ENCODE data around the gene EPB41L4B. TPM values are rescaled to one million over a fixed set of nuclear protein-coding genes. Genes with fewer than 3 reads are reported as not detected.

The EPB41L4B gene
- total and polyA plus RNA-seq, 2 of the 13 experiments (the other 11 are each of a cell fraction or from before 2014, with no cell fraction given) = 17.6 to 22.1 TPM

- intact Hi-C loops (cut with micrococcal nuclease; ENCODE audit: unreplicated experiment) = no loop called here
- FAIRE-seq = no peak
- POLR2A ChIA-PET = no interaction called here
These were observed 179.5 kb downstream of the EPB41L4B start for GRCh38 chr9:109141375-109141774.

DNA sequence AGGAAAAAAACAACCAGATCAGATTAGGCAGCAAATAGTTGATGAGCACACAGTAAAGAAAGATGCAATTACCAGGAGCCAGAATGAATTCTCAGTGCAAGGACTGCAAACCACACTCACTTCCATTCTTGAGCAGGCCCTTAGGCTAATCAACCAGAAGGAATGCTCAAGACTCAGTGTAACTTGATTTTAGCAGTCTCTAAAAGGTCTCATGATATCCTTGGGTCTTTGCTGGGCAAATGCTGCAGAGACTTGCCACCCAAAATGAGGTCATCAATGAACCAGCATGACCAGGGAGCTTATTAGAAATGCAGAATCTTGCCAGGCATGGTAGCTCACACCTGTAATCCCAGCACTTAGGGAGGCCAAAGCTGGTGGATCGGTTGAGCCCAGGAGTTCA lies 181.0 kb downstream of the EPB41L4B start:
- Histone ChIP-seq H3K4me1 (ENCODE audit: insufficient read depth, low read length) (peaks cover 15% of the 10 kb centered on the region), H3K4me2 (ENCODE audit: low read depth, low read length) (no peak overlapping the region), H3K9ac (ENCODE audit: insufficient read depth, low read depth, low read length) (no peak overlapping the region), H3K79me2 (ENCODE audit: insufficient read depth, low read length) (no peaks in the 10 kb centered on the region), H3K9me3 (ENCODE audit: low read length) (no peaks in the 10 kb centered on the region), H2AFZ (ENCODE audit: low read length) (no peak overlapping the region), H3K36me3 (replicated peaks in 1 of 2; ENCODE audit: control insufficient read depth in 1 of 2, insufficient read depth in 2 of 2, low read length in 2 of 2) (no peaks in the 10 kb centered on the region), H3K4me3 (replicated peaks in 1 of 3; ENCODE audit: insufficient read depth in 1 of 3, low read depth in 2 of 3, low read length in 3 of 3) (no peak overlapping the region), H4K20me1 (ENCODE audit: insufficient read depth, low read length) (no peaks in the 10 kb centered on the region), H3K27ac (ENCODE audit: extremely low read length, insufficient read depth, low read length) (no peak overlapping the region), H3K27me3 (ENCODE audit: control insufficient read depth in 1 of 2, insufficient read depth in 2 of 2, low read length in 2 of 2) (no peaks in the 10 kb centered on the region)
- in situ Hi-C loops (cut with HindIII; ENCODE audit: extremely low pct_ligation_motif_present, low pct_unique_long_range_greater_than_20kb) = loop anchor here (10.0 kb wide), 1 partner anchor 55 kb away; no protein-coding TSS in a partner anchor
- no peak for ATAC-seq
- no peak for DNase-seq (ENCODE audit: low spot score)
- CTCF ChIA-PET (ENCODE audit: low intra/inter-chr PET ratio, low total read pairs) = no interaction called here
- POLR2A ChIA-PET = no interaction called here
- no TSS peak for BruUV-seq (replicated peaks)
- intact Hi-C loops (cut with micrococcal nuclease; ENCODE audit: unreplicated experiment) = no loop called here
- 57% methylated on average over 1 of the region's 1 CpG for WGBS (ENCODE audit: low lambda C conversion rate)
- no peak for FAIRE-seq
- TF ChIP-seq EP300 (IDR thresholded peaks at IDR 0.05; ENCODE audit: low read depth in 2 of 2, low read length in 2 of 2) (no peak), EP300 (CRISPR knock-in tag; IDR thresholded peaks at IDR 0.05; ENCODE audit: borderline replicate concordance) (no peak), ZNF138 (CRISPR knock-in tag; IDR thresholded peaks at IDR 0.05; ENCODE audit: low read depth) (no peak), TAF1 (CRISPR knock-in tag; IDR thresholded peaks at IDR 0.05) (no peak), TEAD3 (CRISPR knock-in tag; optimal IDR thresholded peaks at IDR 0.05; ENCODE audit: borderline replicate concordance) (no peak), ZNF639 (CRISPR knock-in tag; conservative IDR thresholded peaks at IDR 0.05) (no peak), ZNF616 (CRISPR knock-in tag; IDR thresholded peaks at IDR 0.05; ENCODE audit: low read depth) (no peak), ZFP82 (CRISPR knock-in tag; IDR thresholded peaks at IDR 0.05; ENCODE audit: borderline replicate concordance) (no peak)
- TF ChIP-seq, protein P1, sequence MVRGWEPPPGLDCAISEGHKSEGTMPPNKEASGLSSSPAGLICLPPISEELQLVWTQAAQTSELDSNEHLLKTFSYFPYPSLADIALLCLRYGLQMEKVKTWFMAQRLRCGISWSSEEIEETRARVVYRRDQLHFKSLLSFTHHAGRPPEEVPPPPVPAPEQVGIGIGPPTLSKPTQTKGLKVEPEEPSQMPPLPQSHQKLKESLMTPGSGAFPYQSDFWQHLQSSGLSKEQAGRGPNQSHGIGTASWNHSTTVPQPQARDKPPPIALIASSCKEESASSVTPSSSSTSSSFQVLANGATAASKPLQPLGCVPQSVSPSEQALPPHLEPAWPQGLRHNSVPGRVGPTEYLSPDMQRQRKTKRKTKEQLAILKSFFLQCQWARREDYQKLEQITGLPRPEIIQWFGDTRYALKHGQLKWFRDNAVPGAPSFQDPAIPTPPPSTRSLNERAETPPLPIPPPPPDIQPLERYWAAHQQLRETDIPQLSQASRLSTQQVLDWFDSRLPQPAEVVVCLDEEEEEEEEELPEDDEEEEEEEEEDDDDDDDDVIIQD (CRISPR knock-in tag; IDR thresholded peaks at IDR 0.05; ENCODE audit: low read depth) = no peak

More at GRCh38 chr9:109141375-109141774, 179.5 kb downstream of the EPB41L4B start:
- H3K4me2 ChIP-seq (ENCODE audit: low read depth, low read length) = no peak overlapping the region
- ATAC-seq (no peak), DNase-seq (ENCODE audit: low spot score) (no peak)
- TF ChIP-seq PREB (CRISPR knock-in tag; IDR thresholded peaks at IDR 0.05) = no peak
- TF ChIP-seq CREB1 (IDR thresholded peaks at IDR 0.05) = peak; percentile 70
- TF ChIP-seq CREB1 (CRISPR knock-in tag; IDR thresholded peaks at IDR 0.05) = no peak
- TF ChIP-seq ATF7 (IDR thresholded peaks at IDR 0.05) = peak; percentile 86
- TF ChIP-seq ATF7 (CRISPR knock-in tag; IDR thresholded peaks at IDR 0.05) = no peak
- H3K27me3 ChIP-seq (ENCODE audit: control insufficient read depth in 1 of 2, insufficient read depth in 2 of 2, low read length in 2 of 2) = no peaks in the 10 kb centered on the region; a peak in 1 of 5 replicates
- CTCF ChIA-PET (ENCODE audit: low intra/inter-chr PET ratio, low total read pairs) = no interaction called here
- BruUV-seq (replicated peaks) = no TSS peak
- no peak overlapping the region for H3K27ac ChIP-seq (ENCODE audit: extremely low read length, insufficient read depth, low read length)
- H3K9ac ChIP-seq (ENCODE audit: insufficient read depth, low read depth, low read length) = no peak overlapping the region
- in situ Hi-C loops (cut with HindIII; ENCODE audit: extremely low pct_ligation_motif_present, low pct_unique_long_range_greater_than_20kb) = loop anchor here (10.0 kb wide), 1 partner anchor 57 kb away; no protein-coding TSS in a partner anchor
- no peaks in the 10 kb centered on the region for H3K9me3 ChIP-seq (ENCODE audit: low read length)
- peaks cover 20% of the 10 kb centered on the region for H3K4me1 ChIP-seq (ENCODE audit: insufficient read depth, low read length)
- no peak overlapping the region for H2AFZ ChIP-seq (ENCODE audit: low read length)
- H3K79me2 ChIP-seq (ENCODE audit: insufficient read depth, low read length) = no peaks in the 10 kb centered on the region
- no peaks in the 10 kb centered on the region for H3K36me3 ChIP-seq (replicated peaks in 1 of 2; ENCODE audit: control insufficient read depth in 1 of 2, insufficient read depth in 2 of 2, low read length in 2 of 2)
- WGBS (ENCODE audit: low lambda C conversion rate) = 73% methylated on average over 5 of the region's 5 CpGs
- H3K4me3 ChIP-seq (replicated peaks in 1 of 3; ENCODE audit: insufficient read depth in 1 of 3, low read depth in 2 of 3, low read length in 3 of 3) = no peak overlapping the region
- no peaks in the 10 kb centered on the region for H4K20me1 ChIP-seq (ENCODE audit: insufficient read depth, low read length)

Measured in HepG2 (cell line).